ENCODE results near the gene MALAT1. TPM values are rescaled to one million over a fixed set of nuclear protein-coding genes. Genes with fewer than 3 reads are reported as not detected.
"Not testable (repeated sequence)": the region's sequence is repeated elsewhere in the genome, so short reads cannot be mapped to it uniquely, and the experiment has no call there.

MALAT1 gene
- total and polyA plus RNA-seq, 7 donors = 102 to 11,376 (median 3,071) TPM

DNA sequence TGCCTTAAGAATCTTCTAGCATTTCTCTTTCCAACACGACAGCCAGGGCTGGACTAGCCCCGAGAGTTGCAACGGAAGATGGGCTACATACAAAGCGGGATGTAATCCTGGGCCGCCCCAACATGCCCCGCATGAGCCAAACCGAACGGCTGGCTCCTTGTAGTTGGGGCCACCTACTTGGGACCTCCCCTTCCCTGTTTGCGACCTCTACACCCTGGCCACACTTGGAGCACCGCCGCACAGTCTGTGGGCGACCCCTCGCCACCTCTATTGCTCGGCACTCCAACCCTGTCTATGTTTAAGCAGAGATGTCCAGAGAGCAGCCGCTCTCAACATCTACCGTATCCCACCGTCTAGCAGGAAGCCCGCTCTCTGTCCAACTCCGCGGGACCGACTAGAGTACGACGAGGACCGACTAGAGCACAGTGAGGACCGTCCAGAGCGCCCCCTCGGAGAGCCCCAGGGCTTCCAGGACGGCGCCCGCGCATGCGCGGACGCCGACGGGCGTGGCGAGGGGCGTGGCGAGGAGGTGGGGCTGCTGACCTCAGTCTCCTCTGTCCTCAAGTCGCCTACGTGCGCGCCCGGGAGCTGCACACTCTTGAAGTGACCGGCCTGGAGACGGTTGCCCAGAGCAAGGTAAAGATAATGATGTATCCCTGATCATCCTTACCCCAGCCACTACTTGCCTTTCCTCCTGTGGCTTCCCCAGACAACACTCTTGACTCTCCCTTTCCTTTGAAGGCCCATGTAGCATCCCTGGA is 44.0 kb upstream of the MALAT1 start:
- ATAC-seq = peak; percentile 63 to 83 (median 72)
- Histone ChIP-seq H3K4me3 (peak overlapping the region; percentile 68), H3K9me3 (no peaks in the 10 kb centered on the region), H3K36me3 (ENCODE audit: insufficient read depth in 1 of 2, low read depth in 1 of 2) (no peaks in the 10 kb centered on the region), H3K27me3 (ENCODE audit: insufficient read depth in 3 of 3, low read length in 2 of 3) (no peaks in the 10 kb centered on the region), H3K27ac (peak overlapping the region; percentile 89), H3K4me1 (peaks cover 15% of the 10 kb centered on the region)
- 2 to 6% (median 3%) methylated on average over 43 to 47 of the region's 47 CpGs for whole genome bisulfite sequencing, 3 donors
- TF ChIP-seq, protein P1, sequence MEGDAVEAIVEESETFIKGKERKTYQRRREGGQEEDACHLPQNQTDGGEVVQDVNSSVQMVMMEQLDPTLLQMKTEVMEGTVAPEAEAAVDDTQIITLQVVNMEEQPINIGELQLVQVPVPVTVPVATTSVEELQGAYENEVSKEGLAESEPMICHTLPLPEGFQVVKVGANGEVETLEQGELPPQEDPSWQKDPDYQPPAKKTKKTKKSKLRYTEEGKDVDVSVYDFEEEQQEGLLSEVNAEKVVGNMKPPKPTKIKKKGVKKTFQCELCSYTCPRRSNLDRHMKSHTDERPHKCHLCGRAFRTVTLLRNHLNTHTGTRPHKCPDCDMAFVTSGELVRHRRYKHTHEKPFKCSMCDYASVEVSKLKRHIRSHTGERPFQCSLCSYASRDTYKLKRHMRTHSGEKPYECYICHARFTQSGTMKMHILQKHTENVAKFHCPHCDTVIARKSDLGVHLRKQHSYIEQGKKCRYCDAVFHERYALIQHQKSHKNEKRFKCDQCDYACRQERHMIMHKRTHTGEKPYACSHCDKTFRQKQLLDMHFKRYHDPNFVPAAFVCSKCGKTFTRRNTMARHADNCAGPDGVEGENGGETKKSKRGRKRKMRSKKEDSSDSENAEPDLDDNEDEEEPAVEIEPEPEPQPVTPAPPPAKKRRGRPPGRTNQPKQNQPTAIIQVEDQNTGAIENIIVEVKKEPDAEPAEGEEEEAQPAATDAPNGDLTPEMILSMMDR (IDR thresholded peaks at IDR 0.05) = no peak
- DNase-seq = peak; percentile 89 to 95
- intact Hi-C loops (cut with DNase I) = no loop called here

DNA sequence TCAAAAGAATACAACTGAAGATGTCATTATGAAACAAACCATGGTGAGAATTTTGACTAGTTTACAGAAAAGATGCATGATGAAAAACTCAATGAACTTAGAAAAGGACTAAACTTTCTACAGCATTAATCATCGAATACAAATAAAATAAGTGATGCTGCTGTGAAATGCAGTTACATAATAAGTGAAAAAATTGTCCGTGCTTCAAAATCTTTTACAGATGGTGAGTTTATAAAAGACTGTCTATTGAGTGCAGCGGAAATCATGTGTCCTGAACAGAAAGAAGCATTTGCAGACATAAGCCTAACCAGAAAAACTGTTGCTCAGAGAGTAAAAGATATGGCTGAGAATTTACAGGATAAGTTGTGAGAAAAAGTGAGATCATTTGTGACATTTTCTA is 42.4 kb upstream of the MALAT1 start:
- Histone ChIP-seq H3K27me3 (ENCODE audit: insufficient read depth in 3 of 3, low read length in 2 of 3) (no peaks in the 10 kb centered on the region), H3K4me3 (peak overlapping the region; percentile 68), H3K36me3 (ENCODE audit: insufficient read depth in 1 of 2, low read depth in 1 of 2) (no peaks in the 10 kb centered on the region), H3K9me3 (no peaks in the 10 kb centered on the region), H3K27ac (peak overlapping the region; percentile 89), H3K4me1 (peaks cover 15% of the 10 kb centered on the region)
- no peak for ATAC-seq
- TF ChIP-seq, protein P1 (IDR thresholded peaks at IDR 0.05) = no peak
- no peak for DNase-seq
- WGBS, 3 donors = 89 to 96% (median 89%) methylated on average over 3 of the region's 3 CpGs
- intact Hi-C loops (cut with DNase I) = no loop called here

DNA sequence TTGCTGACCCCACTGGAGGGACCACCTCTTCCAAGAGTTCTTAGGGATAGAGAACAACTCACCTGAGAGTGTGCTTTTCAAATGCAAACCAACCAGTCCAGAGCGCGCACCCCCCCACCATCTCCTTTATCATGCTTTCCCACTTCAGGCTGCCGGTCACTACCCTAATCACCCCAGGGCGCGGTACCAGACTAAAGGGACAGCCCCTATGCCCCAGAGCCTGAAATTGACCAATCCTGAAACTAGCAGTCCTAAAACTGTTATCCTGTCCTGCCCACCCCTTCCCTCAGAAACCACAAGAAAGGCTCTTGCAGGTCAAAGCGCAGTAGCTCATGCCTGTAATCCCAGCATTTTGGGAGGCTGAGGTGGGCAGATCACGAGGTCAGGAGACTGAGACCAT is 39.3 kb upstream of the MALAT1 start:
- intact Hi-C loops (cut with DNase I) = no loop called here
- TF ChIP-seq, protein P1 (IDR thresholded peaks at IDR 0.05) = no peak
- Histone ChIP-seq H3K4me1 (peaks cover 15% of the 10 kb centered on the region), H3K9me3 (no peaks in the 10 kb centered on the region), H3K36me3 (ENCODE audit: insufficient read depth in 1 of 2, low read depth in 1 of 2) (no peaks in the 10 kb centered on the region), H3K27me3 (ENCODE audit: insufficient read depth in 3 of 3, low read length in 2 of 3) (no peaks in the 10 kb centered on the region), H3K27ac (no peak overlapping the region), H3K4me3 (no peak overlapping the region)
- WGBS, 3 donors = 87 to 92% (median 89%) methylated on average over 7 of the region's 7 CpGs
- DNase-seq (no peak), ATAC-seq (no peak)

DNA sequence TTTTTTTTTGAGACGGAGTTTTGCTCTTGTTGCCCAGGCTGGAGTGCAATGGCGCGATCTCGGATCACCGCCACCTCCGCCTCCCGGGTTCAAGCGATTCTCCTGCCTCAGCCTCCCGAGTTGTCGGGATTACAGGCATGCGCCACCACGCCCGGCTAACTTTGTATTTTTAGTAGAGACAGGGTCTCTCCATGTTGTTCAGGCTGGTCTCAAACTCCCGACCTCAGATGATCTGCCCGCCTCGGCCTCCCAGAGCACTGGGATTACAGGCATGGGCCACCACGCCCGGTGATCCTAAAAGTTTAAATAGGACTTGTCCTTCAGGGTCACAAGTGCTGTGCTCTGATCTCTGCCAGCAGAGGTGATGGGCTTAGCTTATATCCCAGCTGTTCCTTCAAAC is 33.4 kb upstream of the MALAT1 start:
- H3K4me3 ChIP-seq; ATAC-seq; H3K36me3 ChIP-seq (ENCODE audit: insufficient read depth in 1 of 2, low read depth in 1 of 2); H3K9me3 ChIP-seq; intact Hi-C loops (cut with DNase I); H3K27me3 ChIP-seq (ENCODE audit: insufficient read depth in 3 of 3, low read length in 2 of 3); H3K4me1 ChIP-seq; DNase-seq: not testable (repeated sequence)
- peak overlapping the region; percentile 1 for H3K27ac ChIP-seq
- 92 to 96% (median 93%) methylated on average over 18 of the region's 18 CpGs for WGBS, 3 donors

DNA sequence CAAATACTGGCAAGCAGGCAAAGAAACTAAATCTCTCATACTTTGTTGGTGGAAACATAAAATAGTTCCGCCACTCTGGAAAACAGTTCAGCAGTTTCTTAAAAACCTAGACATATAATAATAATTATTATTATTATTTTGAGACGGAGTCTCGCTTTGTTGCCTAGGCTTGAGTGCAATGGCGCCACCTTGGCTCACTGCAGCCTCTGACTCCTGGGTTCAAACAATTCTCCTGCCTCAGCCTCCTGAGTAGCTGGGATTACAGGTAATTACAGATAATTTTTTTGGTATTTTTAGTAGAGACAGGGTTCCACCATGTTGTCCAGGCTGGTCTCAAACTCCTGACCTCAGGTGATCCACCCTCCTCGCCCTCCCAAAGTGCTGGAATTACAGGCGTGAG is 31.5 kb upstream of the MALAT1 start:
- intact Hi-C loops (cut with DNase I); ATAC-seq; H3K36me3 ChIP-seq (ENCODE audit: insufficient read depth in 1 of 2, low read depth in 1 of 2); DNase-seq; H3K9me3 ChIP-seq; H3K27me3 ChIP-seq (ENCODE audit: insufficient read depth in 3 of 3, low read length in 2 of 3); H3K27ac ChIP-seq; H3K4me3 ChIP-seq: not testable (repeated sequence)
- WGBS, 3 donors = 94 to 99% (median 97%) methylated on average over 6 of the region's 6 CpGs
- peaks cover 24% of the 10 kb centered on the region for H3K4me1 ChIP-seq
